GM23338 (cell line): ENCODE data around the gene S100B. TPM values are rescaled to one million over a fixed set of nuclear protein-coding genes. Genes with fewer than 3 reads are reported as not detected.

Experiments
- ATAC-seq: fragments of 200-7000 bp; cut with Tn5 transposase; 3 replicates; pipeline ENCODE4 v1.9.1; 2020
- DNase-seq: peaks from one replicate; pipeline ENCODE4 v3.0.0-alpha.2; 2015; ENCODE audit warnings: low spot score
- H2AFZ ChIP-seq: fragments of 200-600 bp; sonication (generic); 2 replicates; pipeline ENCODE4 v1.8.0; 2016; ENCODE audit warnings: antibody characterized with exemption, mild to moderate bottlenecking, moderate library complexity
- H3F3A ChIP-seq: fragments of 200-600 bp; sonication (generic); replicated peaks from 2 replicates; pipeline ENCODE4 v1.8.0; 2017; ENCODE audit warnings: antibody characterized with exemption, mixed run types, low read depth
- H3K27ac ChIP-seq: fragments of 200-600 bp; sonication (generic); 2 replicates; pipeline ENCODE4 v1.6.1; 2016; ENCODE audit warnings: low read depth
- H3K27me3 ChIP-seq: fragments of 200-600 bp; sonication (generic); 2 replicates; pipeline ENCODE4 v1.8.0; 2016; ENCODE audit warnings: mild to moderate bottlenecking, mixed run types, moderate library complexity; ENCODE audit not compliant: insufficient read depth
- H3K36me3 ChIP-seq: fragments of 200-600 bp; sonication (generic); 2 replicates; pipeline ENCODE4 v1.8.0; 2016; ENCODE audit warnings: mild to moderate bottlenecking; ENCODE audit not compliant: insufficient read depth
- H3K4me1 ChIP-seq: fragments of 200-600 bp; sonication (generic); 2 replicates; pipeline ENCODE4 v1.8.0; 2016; ENCODE audit warnings: mild to moderate bottlenecking, moderate library complexity; ENCODE audit not compliant: insufficient read depth
- H3K4me2 ChIP-seq: fragments of 200-600 bp; sonication (generic); 2 replicates; pipeline ENCODE4 v1.7.1; 2017; ENCODE audit warnings: mixed run types
- H3K4me3 ChIP-seq: fragments of 200-600 bp; sonication (generic); 2 replicates; pipeline ENCODE4 v1.6.1; 2016; ENCODE audit warnings: mixed run types
- H3K79me2 ChIP-seq: fragments of 200-600 bp; sonication (generic); replicated peaks from 2 replicates; pipeline ENCODE4 v1.8.0; 2017; ENCODE audit warnings: mild to moderate bottlenecking; ENCODE audit not compliant: insufficient read depth
- H3K9me2 ChIP-seq: fragments of 200-600 bp; sonication (generic); 2 replicates; pipeline ENCODE4 v1.8.0; 2017; ENCODE audit not compliant: insufficient read depth
- H4K20me1 ChIP-seq: fragments of 200-600 bp; sonication (generic); replicated peaks from 2 replicates; pipeline ENCODE4 v1.8.0; 2017; ENCODE audit warnings: mild to moderate bottlenecking; ENCODE audit not compliant: insufficient read depth
- H3K27ac Mint-ChIP-seq: 2 replicates; pipeline ENCODE4 v1.8.0; 2020; ENCODE audit warnings: inconsistent platforms, mild to moderate bottlenecking, moderate library complexity, mixed read lengths
- H3K27me3 Mint-ChIP-seq: 3 replicates; pipeline ENCODE4 v1.8.0; 2022; ENCODE audit warnings: low read depth, mild to moderate bottlenecking, moderate library complexity, mixed read lengths, inconsistent platforms; ENCODE audit not compliant: insufficient read depth, poor library complexity
- H3K36me3 Mint-ChIP-seq: 3 replicates; pipeline ENCODE4 v1.8.0; 2021; ENCODE audit warnings: low read depth, mild to moderate bottlenecking, inconsistent platforms, moderate library complexity, mixed read lengths
- H3K4me1 Mint-ChIP-seq: 3 replicates; pipeline ENCODE4 v1.8.0; 2020; ENCODE audit warnings: mild to moderate bottlenecking, inconsistent platforms, mixed read lengths
- H3K4me3 Mint-ChIP-seq: 3 replicates; pipeline ENCODE4 v1.8.0; 2021; ENCODE audit warnings: moderate library complexity, mild to moderate bottlenecking, inconsistent platforms, mixed read lengths
- H3K9me3 Mint-ChIP-seq: 3 replicates; pipeline ENCODE4 v1.8.0; 2020; ENCODE audit warnings: moderate library complexity, mild to moderate bottlenecking, inconsistent platforms, mixed read lengths
- CREB1 ChIP-seq: fragments of 250-450 bp; sonication (Bioruptor Pico); IDR thresholded peaks from 2 replicates; pipeline ENCODE4 v1.5.0; 2020; ENCODE audit warnings: low read depth, mild to moderate bottlenecking, moderate library complexity
- EZH2 ChIP-seq: fragments of 200-600 bp; sonication (generic); IDR thresholded peaks from one replicate; pipeline ENCODE4 v1.8.0; 2017; ENCODE audit warnings: antibody characterized with exemption, mild to moderate bottlenecking, low read depth; ENCODE audit not compliant: unreplicated experiment
- EZH2phosphoT487 ChIP-seq: fragments of 200-600 bp; sonication (generic); IDR thresholded peaks from one replicate; pipeline ENCODE4 v1.8.1; 2018; ENCODE audit warnings: antibody characterized with exemption; ENCODE audit not compliant: unreplicated experiment
- JUNB ChIP-seq: IDR thresholded peaks from one replicate; pipeline ENCODE4 v1.6.1; 2016; ENCODE audit warnings: antibody characterized with exemption; ENCODE audit not compliant: unreplicated experiment
- NANOG ChIP-seq: IDR thresholded peaks from 2 replicates; pipeline ENCODE4 v1.6.1; 2016; ENCODE audit warnings: antibody characterized with exemption, borderline replicate concordance
- POLR2AphosphoS5 ChIP-seq: IDR thresholded peaks from 2 replicates; pipeline ENCODE4 v1.6.1; 2016; ENCODE audit warnings: antibody characterized with exemption, low read depth
- STAT1 ChIP-seq: IDR thresholded peaks from one replicate; pipeline ENCODE4 v1.6.1; 2016; ENCODE audit warnings: antibody characterized with exemption; ENCODE audit not compliant: unreplicated experiment
- ZNF114 ChIP-seq: fragments of 250-450 bp; sonication (Bioruptor Pico); IDR thresholded peaks from 2 replicates; pipeline ENCODE4 v1.5.0; 2020; ENCODE audit warnings: mild to moderate bottlenecking, moderate library complexity
- ZNF331 ChIP-seq: fragments of 250-450 bp; sonication (Bioruptor Pico); IDR thresholded peaks from 2 replicates; pipeline ENCODE4 v1.5.0; 2020; ENCODE audit warnings: low read depth, mild to moderate bottlenecking, moderate library complexity
- polyA plus RNA-seq: library from polyadenylated mRNA; unstranded; fragments of >200 nt; fragmentation: Nextera tagmentation; extraction: Ambion mirVana; gene quantifications from 2 replicates; pipeline ENCODE4 v1.2.1, GENCODE V29; 2016
- total RNA-seq: library from RNA; depleted of rRNA; stranded (reverse); fragments of >200 nt; shearing (Covaris generic); gene quantifications from 2 replicates; pipeline ENCODE4 v1.2.3, GENCODE V29; 2014
- TF ChIP-seq, protein P1 (sequence below): IDR thresholded peaks from one replicate; pipeline ENCODE4 v1.6.1; 2018; ENCODE audit warnings: antibody characterized with exemption; ENCODE audit not compliant: unreplicated experiment
- TF ChIP-seq, protein P2 (sequence below), 2 experiments: fragments of 200-600 bp in 1 of 2; sonication (generic) in 1 of 2; conservative IDR thresholded peaks; 2 replicates each; pipeline versions ENCODE4 v1.5.1 to v1.6.1; 2016 to 2017; ENCODE audit warnings: antibody characterized with exemption in 2 of 2, low read depth in 2 of 2, mild to moderate bottlenecking in 2 of 2, moderate library complexity in 1 of 2
- TF ChIP-seq, protein P3 (sequence below): IDR thresholded peaks from 2 replicates; pipeline ENCODE4 v1.6.1; 2016; ENCODE audit warnings: antibody characterized with exemption
- TF ChIP-seq, protein P4 (sequence below): fragments of 250-450 bp; sonication (Bioruptor Pico); IDR thresholded peaks from 2 replicates; pipeline ENCODE4 v1.5.0; 2020; ENCODE audit warnings: mild to moderate bottlenecking, moderate library complexity

The S100B gene
- total and polyA plus RNA-seq, 2 experiments from 2014 or later, result 0.97 to 1.5 TPM

DNA sequence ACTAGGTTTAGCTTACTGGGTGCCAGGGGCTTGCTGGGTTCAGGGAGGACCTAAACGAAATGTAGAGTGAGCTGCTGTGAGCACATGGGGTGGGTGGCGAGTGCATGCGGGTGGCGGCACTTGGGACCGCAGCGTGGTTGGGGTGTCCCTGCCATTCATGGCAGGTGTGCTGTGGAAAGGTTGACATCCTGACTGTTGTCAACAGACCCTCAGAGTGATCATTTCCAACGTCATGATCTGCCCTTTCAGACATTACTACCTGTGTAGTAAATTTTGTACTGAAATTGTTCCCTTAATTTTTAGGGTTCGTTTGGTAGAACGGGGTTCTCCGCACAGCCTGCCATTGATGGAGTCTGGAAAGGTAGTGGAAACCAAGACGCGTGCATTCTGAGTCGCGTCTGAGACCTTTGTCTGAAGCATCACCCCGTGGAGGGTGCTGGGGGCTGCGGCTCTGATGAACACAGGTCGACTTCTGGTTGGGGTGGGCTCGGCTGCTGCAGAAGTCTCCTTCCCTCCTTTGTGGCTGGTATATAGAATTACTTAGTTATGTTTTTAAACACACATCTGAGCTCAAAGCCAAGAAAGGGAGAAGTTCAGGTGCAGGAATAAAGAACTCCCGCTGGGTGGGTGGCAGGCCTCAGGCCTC lies 43.3 kb downstream of the S100B start:
- Histone ChIP-seq H3K27ac (no peak overlapping the region), H3K4me3 (no peak overlapping the region), H3K4me1 (no peaks in the 10 kb centered on the region), H3K36me3 (no peaks in the 10 kb centered on the region), H3K9me2 (no peaks in the 10 kb centered on the region), H2AFZ (no peak overlapping the region), H3F3A (no peaks in the 10 kb centered on the region), H4K20me1 (no peaks in the 10 kb centered on the region; the same call in 1 of the 2 replicates), H3K27me3 (no peaks in the 10 kb centered on the region), H3K4me2 (no peak overlapping the region), H3K79me2 (no peaks in the 10 kb centered on the region)
- Mint-ChIP-seq H3K9me3 (no peaks in the 10 kb centered on the region), H3K36me3 (peaks cover 17% of the 10 kb centered on the region; the same call in 1 of the 3 replicates), H3K4me3 (no peak overlapping the region), H3K4me1 (no peaks in the 10 kb centered on the region; the same call in 2 of the 3 replicates), H3K27ac (no peak overlapping the region), H3K27me3 (peaks cover 7% of the 10 kb centered on the region)
- TF ChIP-seq ZNF331 (CRISPR knock-in tag) (no peak), JUNB (no peak), ZNF114 (no peak), EZH2phosphoT487 (no peak), STAT1 (no peak), NANOG (no peak), EZH2 (no peak), POLR2AphosphoS5 (no peak), CREB1 (no peak)
- TF ChIP-seq, protein P1, sequence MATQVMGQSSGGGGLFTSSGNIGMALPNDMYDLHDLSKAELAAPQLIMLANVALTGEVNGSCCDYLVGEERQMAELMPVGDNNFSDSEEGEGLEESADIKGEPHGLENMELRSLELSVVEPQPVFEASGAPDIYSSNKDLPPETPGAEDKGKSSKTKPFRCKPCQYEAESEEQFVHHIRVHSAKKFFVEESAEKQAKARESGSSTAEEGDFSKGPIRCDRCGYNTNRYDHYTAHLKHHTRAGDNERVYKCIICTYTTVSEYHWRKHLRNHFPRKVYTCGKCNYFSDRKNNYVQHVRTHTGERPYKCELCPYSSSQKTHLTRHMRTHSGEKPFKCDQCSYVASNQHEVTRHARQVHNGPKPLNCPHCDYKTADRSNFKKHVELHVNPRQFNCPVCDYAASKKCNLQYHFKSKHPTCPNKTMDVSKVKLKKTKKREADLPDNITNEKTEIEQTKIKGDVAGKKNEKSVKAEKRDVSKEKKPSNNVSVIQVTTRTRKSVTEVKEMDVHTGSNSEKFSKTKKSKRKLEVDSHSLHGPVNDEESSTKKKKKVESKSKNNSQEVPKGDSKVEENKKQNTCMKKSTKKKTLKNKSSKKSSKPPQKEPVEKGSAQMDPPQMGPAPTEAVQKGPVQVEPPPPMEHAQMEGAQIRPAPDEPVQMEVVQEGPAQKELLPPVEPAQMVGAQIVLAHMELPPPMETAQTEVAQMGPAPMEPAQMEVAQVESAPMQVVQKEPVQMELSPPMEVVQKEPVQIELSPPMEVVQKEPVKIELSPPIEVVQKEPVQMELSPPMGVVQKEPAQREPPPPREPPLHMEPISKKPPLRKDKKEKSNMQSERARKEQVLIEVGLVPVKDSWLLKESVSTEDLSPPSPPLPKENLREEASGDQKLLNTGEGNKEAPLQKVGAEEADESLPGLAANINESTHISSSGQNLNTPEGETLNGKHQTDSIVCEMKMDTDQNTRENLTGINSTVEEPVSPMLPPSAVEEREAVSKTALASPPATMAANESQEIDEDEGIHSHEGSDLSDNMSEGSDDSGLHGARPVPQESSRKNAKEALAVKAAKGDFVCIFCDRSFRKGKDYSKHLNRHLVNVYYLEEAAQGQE, result no peak
- TF ChIP-seq, protein P2, sequence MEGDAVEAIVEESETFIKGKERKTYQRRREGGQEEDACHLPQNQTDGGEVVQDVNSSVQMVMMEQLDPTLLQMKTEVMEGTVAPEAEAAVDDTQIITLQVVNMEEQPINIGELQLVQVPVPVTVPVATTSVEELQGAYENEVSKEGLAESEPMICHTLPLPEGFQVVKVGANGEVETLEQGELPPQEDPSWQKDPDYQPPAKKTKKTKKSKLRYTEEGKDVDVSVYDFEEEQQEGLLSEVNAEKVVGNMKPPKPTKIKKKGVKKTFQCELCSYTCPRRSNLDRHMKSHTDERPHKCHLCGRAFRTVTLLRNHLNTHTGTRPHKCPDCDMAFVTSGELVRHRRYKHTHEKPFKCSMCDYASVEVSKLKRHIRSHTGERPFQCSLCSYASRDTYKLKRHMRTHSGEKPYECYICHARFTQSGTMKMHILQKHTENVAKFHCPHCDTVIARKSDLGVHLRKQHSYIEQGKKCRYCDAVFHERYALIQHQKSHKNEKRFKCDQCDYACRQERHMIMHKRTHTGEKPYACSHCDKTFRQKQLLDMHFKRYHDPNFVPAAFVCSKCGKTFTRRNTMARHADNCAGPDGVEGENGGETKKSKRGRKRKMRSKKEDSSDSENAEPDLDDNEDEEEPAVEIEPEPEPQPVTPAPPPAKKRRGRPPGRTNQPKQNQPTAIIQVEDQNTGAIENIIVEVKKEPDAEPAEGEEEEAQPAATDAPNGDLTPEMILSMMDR (conservative IDR thresholded peaks at IDR 0.05; ENCODE audit: low read depth in 2 of 2), result no peak
- TF ChIP-seq, protein P3, sequence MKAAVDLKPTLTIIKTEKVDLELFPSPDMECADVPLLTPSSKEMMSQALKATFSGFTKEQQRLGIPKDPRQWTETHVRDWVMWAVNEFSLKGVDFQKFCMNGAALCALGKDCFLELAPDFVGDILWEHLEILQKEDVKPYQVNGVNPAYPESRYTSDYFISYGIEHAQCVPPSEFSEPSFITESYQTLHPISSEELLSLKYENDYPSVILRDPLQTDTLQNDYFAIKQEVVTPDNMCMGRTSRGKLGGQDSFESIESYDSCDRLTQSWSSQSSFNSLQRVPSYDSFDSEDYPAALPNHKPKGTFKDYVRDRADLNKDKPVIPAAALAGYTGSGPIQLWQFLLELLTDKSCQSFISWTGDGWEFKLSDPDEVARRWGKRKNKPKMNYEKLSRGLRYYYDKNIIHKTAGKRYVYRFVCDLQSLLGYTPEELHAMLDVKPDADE, result no peak
- TF ChIP-seq, protein P4, sequence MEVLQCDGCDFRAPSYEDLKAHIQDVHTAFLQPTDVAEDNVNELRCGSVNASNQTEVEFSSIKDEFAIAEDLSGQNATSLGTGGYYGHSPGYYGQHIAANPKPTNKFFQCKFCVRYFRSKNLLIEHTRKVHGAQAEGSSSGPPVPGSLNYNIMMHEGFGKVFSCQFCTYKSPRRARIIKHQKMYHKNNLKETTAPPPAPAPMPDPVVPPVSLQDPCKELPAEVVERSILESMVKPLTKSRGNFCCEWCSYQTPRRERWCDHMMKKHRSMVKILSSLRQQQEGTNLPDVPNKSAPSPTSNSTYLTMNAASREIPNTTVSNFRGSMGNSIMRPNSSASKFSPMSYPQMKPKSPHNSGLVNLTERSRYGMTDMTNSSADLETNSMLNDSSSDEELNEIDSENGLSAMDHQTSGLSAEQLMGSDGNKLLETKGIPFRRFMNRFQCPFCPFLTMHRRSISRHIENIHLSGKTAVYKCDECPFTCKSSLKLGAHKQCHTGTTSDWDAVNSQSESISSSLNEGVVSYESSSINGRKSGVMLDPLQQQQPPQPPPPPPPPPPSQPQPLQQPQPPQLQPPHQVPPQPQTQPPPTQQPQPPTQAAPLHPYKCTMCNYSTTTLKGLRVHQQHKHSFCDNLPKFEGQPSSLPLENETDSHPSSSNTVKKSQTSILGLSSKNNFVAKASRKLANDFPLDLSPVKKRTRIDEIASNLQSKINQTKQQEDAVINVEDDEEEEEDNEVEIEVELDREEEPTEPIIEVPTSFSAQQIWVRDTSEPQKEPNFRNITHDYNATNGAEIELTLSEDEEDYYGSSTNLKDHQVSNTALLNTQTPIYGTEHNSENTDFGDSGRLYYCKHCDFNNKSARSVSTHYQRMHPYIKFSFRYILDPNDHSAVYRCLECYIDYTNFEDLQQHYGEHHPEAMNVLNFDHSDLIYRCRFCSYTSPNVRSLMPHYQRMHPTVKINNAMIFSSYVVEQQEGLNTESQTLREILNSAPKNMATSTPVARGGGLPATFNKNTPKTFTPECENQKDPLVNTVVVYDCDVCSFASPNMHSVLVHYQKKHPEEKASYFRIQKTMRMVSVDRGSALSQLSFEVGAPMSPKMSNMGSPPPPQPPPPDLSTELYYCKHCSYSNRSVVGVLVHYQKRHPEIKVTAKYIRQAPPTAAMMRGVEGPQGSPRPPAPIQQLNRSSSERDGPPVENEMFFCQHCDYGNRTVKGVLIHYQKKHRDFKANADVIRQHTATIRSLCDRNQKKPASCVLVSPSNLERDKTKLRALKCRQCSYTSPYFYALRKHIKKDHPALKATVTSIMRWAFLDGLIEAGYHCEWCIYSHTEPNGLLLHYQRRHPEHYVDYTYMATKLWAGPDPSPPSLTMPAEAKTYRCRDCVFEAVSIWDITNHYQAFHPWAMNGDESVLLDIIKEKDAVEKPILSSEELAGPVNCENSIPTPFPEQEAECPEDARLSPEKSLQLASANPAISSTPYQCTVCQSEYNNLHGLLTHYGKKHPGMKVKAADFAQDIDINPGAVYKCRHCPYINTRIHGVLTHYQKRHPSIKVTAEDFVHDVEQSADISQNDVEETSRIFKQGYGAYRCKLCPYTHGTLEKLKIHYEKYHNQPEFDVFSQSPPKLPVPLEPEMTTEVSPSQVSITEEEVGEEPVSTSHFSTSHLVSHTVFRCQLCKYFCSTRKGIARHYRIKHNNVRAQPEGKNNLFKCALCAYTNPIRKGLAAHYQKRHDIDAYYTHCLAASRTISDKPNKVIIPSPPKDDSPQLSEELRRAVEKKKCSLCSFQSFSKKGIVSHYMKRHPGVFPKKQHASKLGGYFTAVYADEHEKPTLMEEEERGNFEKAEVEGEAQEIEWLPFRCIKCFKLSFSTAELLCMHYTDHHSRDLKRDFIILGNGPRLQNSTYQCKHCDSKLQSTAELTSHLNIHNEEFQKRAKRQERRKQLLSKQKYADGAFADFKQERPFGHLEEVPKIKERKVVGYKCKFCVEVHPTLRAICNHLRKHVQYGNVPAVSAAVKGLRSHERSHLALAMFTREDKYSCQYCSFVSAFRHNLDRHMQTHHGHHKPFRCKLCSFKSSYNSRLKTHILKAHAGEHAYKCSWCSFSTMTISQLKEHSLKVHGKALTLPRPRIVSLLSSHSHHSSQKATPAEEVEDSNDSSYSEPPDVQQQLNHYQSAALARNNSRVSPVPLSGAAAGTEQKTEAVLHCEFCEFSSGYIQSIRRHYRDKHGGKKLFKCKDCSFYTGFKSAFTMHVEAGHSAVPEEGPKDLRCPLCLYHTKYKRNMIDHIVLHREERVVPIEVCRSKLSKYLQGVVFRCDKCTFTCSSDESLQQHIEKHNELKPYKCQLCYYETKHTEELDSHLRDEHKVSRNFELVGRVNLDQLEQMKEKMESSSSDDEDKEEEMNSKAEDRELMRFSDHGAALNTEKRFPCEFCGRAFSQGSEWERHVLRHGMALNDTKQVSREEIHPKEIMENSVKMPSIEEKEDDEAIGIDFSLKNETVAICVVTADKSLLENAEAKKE, result no peak
- no peak for DNase-seq
- ATAC-seq, result no peak
